Astrocyte of the hippocampus (primary cell): ENCODE measurements around the gene CCDC57.
A peak's percentile ranks its signal among the peaks of the same experiment; 100 is the strongest.
"Not testable (repeated sequence)": the region's sequence is repeated elsewhere in the genome, so short reads cannot be mapped to it uniquely, and the experiment has no call there.

Experiments
- DNase-seq: peaks from one replicate; pipeline ENCODE4 v3.0.0; 2011; ENCODE audit warnings: low read depth, low spot score

The CCDC57 gene

GRCh38 chr17:82177276-82177675 is 35.4 kb downstream of the CCDC57 start:
- no peak for DNase-seq

DNA sequence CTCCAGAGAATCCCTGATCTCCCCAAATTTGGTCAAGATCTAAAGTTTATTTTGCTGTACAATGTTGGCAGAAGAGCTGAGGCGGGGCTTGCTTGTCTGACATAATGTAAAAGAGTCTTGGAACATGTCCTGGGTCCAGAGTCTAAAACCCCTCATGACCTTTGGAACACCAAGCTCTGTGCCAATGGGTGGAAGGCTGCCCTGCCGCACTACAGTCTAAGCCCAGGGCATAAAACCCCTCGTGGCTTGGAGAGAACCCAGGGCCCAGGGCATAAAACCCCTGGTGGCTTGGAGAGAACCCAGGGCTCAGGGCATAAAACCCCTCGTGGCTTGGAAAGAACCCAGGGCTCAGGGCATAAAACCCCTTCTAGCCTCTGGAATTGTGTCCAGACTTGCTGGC is 36.7 kb downstream of the CCDC57 start:
- peak; percentile 37 for DNase-seq

GRCh38 chr17:82175201-82175600 is 37.4 kb downstream of the CCDC57 start:
- DNase-seq = no peak

DNA sequence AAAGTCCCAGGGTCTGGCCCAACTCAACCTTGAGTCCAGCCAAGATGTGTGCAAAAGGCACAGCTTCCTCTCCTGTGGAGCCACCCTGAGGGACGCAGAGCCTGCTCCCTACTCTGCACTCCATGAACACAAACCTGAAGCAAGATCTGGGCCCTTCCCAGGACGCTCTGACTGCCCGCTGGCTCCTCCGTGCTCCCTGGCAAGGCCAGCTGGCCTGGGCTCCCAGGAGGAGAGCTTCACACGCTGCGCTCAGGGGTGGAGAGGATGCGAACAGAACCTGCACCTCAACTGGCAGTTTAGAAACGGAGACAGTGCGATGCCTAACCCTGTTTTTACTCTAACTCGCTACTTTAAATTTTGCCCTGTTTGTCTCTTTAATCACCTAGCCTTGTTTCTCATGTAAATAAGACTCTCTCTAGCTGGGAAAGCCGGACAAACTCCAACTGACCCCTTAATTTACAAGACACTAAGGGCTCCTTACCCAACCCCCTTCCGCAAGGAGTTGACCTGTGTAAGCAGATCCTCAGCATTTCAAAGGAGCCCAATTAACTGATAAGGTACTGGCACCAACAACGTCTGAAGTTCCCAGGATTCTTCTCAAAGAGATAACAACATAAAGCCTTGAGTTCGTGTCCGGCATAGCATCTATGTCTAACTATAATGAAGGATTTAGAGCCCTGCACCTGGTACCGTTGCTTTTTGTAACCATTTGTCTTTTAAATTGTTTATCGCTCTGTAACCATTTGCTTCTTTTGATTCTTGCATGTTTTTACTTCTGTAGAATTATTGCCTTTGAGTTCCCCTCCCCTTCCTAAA is 38.4 kb downstream of the CCDC57 start:
- not testable (repeated sequence) for DNase-seq

DNA sequence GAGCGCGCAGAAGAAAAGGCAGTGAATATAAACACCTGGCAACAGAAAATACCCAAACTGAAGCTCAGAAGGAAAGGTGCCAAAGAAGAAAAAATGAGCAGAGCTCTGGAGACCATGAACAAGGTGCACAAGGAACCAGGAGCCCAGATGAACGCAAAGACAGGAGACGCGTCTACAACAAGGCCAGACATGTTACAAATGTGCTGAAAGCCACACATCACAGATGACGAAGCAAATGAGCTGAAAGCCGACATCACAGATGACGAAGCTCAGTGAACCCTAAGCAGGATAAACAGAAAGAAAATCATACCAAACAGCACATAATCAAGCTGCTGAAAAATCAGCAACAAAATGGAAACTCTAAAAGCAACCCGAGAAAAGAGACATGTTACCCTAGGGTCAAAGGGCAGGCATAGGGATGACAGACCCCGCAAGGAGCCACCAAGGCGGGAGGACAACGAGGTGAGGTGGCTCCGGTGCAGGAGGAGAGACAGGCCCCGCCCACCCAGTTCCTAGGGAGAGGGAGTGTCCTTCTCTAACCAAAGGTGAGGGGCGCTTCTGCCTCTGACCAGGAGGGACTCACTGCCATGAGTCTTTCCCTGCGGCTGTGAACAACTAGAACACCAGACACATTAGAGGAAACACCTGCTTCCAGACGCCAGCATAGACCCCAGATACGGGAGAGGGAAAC is 39.1 kb downstream of the CCDC57 start:
- no peak for DNase-seq

- no peak for DNase-seq
These were observed 40.0 kb downstream of the CCDC57 start for GRCh38 chr17:82172486-82173160.

DNA sequence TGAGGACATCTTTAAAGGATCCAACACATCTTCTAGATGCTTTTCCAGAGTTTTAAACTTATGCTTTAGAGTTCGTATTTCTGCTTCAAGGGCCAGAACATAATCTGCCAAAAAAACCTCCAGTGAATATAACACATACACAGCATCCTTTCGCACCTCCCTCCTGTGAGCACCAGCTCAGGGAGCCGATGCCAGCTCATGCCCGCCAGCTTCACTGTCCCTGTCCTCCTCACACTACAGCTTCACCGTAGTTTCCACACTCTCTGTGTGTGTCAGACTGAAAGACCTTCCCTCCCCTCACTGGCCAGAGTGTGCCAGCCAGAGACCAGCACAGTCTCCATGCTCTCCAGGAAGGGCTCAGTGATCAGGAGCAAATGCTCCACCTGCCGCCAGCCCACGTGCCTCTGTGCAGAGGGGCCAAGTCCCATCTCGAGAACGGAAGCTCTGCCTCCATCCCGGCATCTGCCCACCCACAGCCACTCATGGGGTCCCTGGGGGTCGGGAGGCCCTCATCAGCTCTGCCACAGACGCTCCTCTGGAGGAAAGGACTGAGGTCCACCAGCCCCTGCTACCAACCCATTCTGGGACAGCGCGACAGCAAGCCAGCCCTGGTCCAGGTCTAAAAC is 40.8 kb downstream of the CCDC57 start:
- no peak for DNase-seq

DNA sequence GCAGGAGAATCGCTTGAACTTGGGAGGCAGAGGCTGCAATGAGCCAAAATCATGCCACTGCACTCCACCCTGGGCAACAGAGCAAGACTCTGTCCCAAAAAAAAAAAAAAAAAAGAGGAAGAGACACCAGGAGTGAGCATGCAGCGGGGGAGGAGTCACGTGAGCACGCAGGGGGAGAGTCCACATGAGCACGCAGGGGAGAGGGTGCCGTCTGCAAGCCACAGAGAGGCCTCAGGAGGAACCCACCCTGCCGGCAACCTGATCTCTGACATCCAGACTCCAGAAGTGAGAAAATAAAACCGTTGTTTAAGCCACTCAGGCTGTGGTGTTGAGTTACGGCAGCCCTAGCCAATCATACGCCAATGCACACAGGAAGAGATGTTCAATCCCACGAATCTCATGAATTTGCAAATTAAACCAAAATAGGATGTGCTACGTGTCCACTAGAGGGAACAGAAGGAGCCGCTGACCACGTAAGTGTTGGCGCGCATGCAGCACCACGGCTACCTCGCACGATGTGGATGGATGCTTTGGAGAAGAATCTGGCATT is 42.2 kb downstream of the CCDC57 start:
- DNase-seq = no peak

DNA sequence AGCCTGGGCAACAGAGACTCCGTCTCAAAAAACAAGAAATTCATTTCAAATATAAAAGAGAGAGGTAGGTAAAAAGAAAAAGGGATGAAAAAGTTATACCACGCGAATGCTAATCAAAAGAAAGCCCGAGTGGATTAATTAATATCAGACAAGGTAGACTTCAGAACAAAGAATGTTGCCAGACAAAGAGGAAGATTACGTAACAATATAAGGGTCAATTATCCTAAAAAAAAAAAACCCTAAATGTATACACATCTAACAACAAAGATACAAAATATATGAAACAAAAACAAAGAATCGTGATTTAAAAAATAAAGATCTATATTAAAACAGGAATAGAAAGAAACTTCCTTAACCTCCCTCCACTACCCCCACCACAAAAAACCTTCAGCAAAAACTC is 44.1 kb downstream of the CCDC57 start:
- DNase-seq = no peak

DNA sequence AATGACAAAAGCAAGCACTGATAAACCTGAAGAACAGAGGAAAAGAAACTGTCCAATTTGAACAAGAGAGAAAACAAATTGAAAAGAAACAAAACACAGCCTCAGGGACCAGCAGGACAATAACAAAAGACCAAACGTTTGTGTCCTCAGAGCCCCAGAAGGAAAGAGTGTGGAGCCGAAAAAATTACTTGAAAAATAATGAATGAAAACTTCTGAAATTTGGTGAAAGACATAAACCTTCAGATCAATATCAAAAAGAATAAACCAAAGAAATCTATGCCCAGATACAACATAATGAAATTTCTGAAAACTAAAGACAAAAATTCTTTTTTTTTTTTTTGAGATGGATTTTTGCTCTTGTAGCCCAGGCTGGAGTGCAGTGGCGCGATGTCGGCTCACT is 45.6 kb downstream of the CCDC57 start:
- DNase-seq = no peak

DNA sequence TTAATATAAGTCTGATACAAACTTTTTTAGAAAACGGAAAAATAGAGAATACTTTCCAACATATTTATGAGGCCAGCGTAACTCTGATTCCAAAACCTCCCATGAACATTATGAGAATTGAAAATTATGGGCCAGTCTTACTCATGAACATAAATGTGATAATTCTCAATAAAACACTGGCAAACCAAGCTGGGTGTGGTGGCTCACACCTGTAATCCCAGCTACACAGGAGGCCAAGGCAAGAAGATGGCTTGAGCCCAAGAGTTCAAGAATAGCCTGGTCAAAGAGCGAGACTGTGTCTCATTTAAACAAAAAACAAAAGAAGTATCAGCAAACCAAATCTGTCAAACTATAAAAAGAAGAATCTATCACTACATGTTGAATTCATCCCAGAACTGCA is 47.8 kb downstream of the CCDC57 start:
- no peak for DNase-seq

GRCh38 chr17:82161216-82161615 is 51.4 kb downstream of the CCDC57 start:
- DNase-seq = no peak

- DNase-seq = no peak
These were observed 52.6 kb downstream of the CCDC57 start for GRCh38 chr17:82160075-82160474.

DNA sequence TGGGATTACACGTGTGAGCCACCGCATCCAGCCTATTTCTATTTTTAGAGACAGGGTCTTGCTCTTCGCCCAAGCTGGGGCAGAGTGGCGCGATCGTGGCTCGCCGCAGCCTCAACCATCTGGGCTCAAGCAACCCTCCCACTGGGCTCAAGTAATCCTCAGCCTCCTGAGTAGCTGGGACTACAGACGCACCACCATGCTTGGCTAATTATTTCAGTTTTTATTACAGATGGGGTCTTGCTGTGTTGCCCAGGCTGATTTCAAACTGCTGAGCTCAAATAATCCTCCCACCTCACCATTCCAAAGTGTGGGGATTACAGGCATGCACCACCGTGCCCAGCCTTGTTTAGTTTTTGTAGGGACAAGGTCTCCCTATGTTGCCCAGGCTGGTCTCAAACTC is 53.8 kb downstream of the CCDC57 start:
- DNase-seq = no peak

- no peak for DNase-seq
These were observed 55.3 kb downstream of the CCDC57 start for GRCh38 chr17:82157046-82158035.

DNA sequence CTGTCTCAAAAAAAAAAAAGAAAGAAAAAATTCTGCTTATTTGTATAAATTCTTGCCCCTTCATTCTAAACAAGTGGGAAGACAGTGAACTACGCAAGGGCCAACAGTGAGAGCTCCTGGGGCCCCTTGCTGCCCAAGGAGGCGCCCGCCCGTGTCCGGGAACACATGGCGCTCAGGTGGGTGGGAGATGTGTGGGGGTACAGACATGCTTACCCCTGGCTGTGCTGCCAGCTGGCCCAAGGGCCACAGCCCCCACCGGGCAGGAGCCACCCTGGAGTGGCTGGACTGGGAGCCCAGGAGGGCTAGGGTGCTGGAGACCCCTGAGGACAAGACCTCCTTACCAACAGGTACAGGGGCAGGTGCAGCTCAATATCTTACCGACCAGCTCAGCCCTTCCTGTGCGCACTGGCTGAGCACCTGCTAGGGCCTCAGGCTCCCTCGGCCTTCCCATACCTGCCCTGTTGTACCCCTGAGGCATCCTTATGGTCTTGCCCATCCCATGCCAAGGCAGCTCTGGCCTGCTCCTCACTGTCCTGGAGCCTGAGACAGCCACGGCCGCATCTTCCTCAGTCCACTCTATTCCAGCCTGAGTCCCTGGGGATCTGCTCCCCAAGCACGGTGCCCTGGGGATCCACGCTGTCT is 56.2 kb downstream of the CCDC57 start:
- no peak for DNase-seq

- no peak for DNase-seq
These were observed 57.0 kb downstream of the CCDC57 start for GRCh38 chr17:82155606-82156005.

DNA sequence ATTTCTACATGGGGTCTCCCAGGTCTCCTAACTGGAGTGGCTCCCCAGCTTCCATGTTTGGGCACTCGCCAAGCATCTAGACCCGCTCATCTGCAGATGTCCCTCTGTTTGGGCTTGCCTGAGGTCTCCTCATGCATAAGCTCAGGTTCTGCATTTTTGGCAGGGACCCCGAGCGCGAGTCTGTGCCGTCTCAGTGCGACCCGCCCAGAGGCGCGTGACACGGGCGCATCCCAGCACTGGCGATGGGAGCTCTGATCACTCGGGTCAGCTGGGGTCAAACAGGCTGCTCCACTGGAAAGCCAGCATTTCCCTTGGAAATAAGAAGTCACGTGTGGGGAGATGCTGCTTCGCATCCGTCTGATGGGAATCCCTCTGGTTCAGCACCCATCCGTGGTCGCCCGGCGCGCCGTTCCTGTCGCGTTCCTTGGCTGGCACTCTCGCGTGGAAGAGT is 57.7 kb downstream of the CCDC57 start:
- no peak for DNase-seq

- DNase-seq = peak; percentile 86
These were observed 58.8 kb downstream of the CCDC57 start for GRCh38 chr17:82153745-82154375.

DNA sequence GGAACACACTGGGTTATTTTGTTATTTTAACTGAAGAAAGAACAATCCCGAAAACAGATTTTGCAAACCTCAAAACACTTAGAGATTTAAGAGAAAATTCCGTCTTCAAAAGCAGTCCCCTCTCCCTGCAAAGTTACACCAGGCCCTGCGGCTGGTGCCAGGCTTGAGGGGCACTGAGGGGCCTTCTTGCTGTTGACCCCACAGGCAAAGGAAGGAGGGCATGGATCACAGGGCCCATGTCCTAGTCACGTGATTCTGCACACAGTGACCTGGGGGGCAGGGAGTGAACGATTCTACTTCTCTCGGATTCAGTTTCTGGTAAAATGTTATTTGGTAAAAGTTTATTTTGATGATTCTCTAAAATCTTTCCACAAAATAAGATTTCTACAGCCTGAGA is 59.3 kb downstream of the CCDC57 start:
- no peak for DNase-seq
